Endometrium (tissue), 2 donors: ENCODE data around the gene TNRC6A.
"Not testable (repeated sequence)": the region's sequence is repeated elsewhere in the genome, so short reads cannot be mapped to it uniquely, and the experiment has no call there.

ENCODE experiments used
- FAIRE-seq: peaks from 2 replicates; lab custom pipeline; 2012; peaks lifted over from hg19 to GRCh38; lab: Jason Lieb, UNC
- donor health status: control.
- donor health status: control.

Gene TNRC6A

DNA sequence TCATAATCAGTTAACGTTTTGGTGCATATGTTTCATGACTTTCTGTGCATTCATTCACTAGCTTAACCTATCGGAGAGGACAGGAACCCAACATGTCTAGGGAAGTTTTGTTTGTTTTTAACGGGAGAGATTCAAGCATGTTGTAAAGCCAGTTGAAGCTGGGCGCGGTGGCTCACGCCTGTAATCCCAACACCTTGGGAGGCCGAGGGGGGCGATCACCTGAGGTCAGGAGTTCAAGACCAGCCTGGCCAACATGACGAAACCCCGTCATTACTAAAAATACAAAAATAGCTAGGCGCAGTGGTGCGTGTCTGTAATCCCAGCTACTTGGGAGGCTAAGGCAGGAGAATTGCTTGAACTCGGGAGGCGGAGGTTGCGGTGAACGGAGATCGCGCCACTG is 1.4 kb upstream of the TNRC6A start:
- no peak for FAIRE-seq

GRCh38 chr16:24728891-24729242 is 584 bp upstream of the TNRC6A start:
- no peak for FAIRE-seq

- no peak for FAIRE-seq
Measured at GRCh38 chr16:24729951-24730815, 732 bp downstream of the TNRC6A start.

DNA sequence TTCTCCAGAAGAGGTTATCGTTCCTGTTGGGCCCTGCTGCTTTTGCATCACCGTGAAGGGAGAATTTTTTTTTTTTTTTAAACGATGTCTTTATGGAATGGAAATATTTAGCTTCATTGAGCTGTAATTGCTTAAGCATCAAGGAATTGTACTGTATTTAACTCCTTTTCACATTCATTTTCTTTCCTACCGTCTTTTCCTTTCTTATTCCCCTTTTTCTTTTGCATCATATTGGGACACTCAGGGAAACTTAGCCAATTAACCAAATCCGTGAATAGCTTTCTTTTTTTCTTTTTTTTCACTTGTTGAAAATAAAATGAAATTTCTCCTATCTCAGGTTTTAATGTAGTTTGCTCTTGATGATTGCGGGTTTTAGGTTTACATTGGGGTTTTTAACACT is 1.5 kb downstream of the TNRC6A start:
- no peak for FAIRE-seq

- FAIRE-seq, result no peak
Measured at GRCh38 chr16:24731722-24732419, 2.4 kb downstream of the TNRC6A start.

GRCh38 chr16:24734382-24734781 is 4.9 kb downstream of the TNRC6A start:
- no peak for FAIRE-seq

DNA sequence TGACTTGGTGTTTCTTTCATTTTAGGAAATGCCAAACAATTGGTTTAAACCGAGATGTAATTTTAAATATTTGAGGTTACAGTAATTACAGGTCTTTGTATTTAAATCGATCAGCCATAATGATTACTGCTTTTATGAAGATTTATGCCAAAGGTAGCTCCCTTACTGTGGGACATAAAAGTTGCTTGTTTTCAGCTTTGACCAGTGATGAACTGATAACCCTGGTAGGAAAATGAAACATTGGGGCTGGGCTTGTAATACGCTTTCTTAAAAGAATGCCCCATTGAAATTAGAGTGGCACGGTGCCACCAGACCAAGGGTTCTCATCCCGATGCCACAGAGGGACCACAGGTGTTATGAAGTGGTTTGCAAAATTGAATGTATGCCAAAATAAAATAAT is 7.3 kb downstream of the TNRC6A start:
- FAIRE-seq, result no peak

GRCh38 chr16:24737391-24737871 is 8.0 kb downstream of the TNRC6A start:
- no peak for FAIRE-seq

DNA sequence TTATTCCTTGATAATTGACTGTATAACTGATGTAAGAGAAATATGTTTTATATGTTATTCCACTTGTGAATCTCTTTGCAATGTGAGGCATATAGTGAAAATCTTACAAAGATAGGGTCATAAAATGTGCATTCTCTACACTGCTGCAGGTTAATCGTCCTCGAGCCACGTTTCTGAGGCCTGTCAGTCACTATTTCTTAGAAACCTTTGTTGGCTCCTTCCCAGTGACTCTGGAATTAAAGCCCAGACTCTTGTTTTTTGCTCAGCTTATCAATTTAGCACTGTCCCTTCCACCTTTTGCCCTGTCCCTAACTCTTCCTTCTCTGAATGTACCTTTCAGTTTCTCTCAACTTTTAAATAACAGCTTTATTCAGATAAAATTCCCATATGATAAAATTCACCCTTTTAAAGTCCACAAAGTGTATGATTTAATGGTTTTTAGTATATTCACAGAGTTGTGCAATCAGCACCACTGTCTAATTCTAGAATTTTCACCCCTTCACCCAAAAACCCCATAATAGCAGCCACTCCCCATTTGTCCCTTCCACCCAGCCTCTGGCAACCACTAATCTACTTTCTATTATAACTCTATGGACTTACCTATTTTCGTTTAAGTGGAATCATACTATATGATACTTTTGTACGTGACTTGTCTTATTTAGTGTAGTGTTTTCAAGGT is 8.6 kb downstream of the TNRC6A start:
- FAIRE-seq, result no peak

DNA sequence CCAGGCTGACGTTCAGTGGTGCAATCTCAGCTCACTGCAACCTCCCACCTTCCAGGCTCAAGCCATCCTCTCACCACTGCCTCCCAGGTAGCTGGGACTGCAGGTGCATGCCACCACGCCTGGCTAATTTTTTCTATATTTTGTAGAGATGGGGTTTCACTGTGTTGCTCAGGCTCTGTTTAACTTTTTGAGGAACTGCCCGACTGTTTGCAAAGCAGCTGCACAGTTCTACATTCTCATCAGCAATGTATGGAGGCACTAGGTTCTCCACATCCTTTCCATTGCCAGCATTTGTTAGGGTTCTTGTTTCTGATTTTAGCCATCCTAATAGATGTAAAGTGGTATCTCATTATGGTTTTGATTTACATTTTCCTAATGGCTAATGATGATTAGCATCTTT is 9.4 kb downstream of the TNRC6A start:
- no peak for FAIRE-seq

- FAIRE-seq, result no peak
Measured at GRCh38 chr16:24741862-24742261, 12.4 kb downstream of the TNRC6A start.

- not testable (repeated sequence) for FAIRE-seq
Measured at GRCh38 chr16:24742610-24743009, 13.2 kb downstream of the TNRC6A start.

DNA sequence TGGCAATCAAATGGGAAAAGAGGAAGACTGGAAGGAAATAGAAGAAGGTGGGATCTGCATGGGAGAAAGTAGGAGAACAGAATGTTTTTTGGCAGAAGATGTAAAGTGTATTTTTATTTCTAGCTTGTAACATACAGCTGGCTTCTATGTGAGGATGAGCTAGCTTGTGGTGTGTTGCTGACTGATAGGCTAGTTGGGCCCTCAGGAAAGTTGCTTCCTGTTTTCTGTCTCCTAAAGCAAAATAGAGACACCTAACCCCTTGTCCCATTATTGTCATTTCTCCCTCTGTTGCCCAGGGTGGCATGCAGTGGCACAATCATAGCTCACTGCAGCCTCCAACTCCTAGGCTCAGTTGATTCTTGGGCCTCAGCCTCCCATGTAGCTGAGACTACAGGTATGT is 15.9 kb downstream of the TNRC6A start:
- FAIRE-seq, result no peak

GRCh38 chr16:24745791-24746190 is 16.3 kb downstream of the TNRC6A start:
- FAIRE-seq, result no peak

DNA sequence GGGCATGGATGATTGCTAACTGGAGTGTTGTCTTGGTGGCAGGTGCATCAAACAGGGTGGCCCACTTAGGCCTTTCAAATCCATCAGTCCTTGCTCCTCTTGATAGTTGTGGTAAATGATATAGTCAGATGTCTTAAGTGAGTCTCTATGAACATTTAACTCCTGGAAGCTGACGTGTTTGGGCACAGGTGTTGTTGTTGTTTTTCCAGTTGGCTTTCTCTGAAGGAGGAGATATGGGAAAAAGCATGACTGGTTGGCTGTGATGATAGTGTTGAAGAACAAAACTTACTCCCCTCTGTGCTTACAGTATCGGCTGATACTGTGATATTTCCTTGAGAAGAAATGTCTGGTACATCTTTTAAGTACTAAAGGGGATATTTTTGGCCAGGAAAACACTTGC is 18.0 kb downstream of the TNRC6A start:
- no peak for FAIRE-seq

GRCh38 chr16:24748242-24748641 is 18.8 kb downstream of the TNRC6A start:
- no peak for FAIRE-seq

DNA sequence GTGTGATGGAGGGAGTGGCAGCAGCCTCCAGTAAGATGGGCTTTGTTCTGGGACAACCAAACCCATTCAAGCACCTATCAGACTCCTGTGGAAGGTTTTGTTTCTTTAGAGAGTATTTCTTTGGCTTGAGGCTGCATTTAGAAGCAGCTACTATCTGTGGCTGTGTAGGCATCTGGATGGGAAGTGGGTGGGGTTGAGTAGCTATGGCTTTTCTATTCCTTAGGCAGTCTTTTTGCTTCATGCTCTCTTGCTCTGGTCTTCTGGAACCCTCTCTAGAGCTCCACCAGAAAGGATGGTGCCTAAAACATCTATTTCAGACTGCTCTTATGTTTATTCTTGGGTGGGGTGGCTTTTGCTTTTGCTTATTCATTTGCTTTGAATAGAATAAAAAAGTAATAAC is 19.9 kb downstream of the TNRC6A start:
- FAIRE-seq, result no peak

DNA sequence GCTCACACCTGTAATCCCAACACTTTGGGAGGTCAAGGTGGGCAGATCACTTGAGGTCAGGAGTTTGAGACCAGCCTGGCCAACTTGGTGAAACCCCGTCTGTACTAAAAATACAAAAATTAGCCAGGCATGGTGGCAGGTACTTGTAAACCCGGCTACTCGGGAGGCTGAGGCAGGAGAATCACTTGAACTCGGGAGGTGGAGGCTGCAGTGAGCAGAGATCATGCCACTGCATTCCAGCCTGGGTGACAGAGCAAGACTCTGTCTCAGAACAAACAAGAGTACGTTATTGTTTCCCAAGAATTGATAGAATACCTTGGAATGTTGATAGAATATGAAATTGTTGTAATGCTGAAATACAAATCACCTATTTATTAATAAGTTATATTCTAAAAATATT is 20.4 kb downstream of the TNRC6A start:
- not testable (repeated sequence) for FAIRE-seq

- no peak for FAIRE-seq
Measured at GRCh38 chr16:24753000-24753399, 23.5 kb downstream of the TNRC6A start.

- no peak for FAIRE-seq
Measured at GRCh38 chr16:24753437-24753836, 24.0 kb downstream of the TNRC6A start.

DNA sequence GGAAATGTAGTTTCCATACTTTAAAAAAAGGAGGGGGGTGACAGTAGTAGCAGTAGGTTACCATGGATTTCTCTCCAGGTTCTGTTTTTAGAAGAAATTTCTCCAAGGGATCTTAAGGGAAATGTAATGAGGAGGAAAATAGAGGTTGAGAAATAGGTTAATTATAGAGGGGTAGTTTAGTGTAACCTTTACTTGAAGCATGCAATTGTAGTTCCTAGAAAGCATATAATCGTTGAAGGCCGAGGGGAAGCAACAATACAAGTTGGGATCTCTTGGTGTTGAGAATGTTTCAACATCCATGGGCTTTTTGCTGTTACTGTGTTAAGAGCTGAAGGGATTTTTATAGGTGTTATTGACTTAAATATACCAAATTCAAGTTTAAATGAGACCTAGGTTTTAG is 25.1 kb downstream of the TNRC6A start:
- no peak for FAIRE-seq

DNA sequence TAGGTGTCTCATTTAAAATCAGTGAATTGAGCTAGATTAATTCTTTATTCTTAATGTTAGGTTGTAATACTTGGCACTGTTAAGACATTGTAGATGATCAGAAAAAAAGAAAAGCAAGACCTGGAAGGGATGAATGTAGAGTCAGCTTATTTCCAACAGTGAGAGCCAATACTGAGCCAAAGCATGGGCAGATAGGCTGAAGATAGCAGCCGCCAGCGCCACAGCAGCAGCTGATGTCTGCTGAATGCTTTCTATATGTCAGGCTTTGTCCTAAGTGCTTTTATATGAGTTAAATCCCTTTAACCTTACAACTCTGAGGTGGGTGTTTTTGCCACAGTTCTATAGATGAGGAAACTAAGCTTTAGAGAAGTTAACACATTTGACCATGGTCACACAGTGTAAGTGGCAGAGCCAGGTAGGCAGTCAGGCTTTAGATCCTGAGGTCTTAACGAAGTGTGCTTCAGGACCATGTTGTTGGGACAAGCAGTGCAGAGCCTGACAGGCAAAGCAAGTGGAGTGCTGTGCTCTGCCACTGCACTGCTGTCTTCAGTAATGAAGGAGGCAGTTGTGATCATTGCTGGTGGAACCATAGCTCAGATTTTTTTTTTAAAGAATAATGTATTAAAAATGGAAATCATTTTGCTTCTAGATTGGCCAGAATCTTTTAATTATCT is 25.9 kb downstream of the TNRC6A start:
- FAIRE-seq, result no peak
